Uterus (tissue), 4 donors: ENCODE measurements around the gene HPSE2. TPM values are rescaled to one million over a fixed set of nuclear protein-coding genes. Genes with fewer than 3 reads are reported as not detected.

Experiments used
- DNase-seq, 2 donors: peaks; one replicate each; pipeline ENCODE4 v3.0.0-alpha.2; 2019 to 2020
- H3K27ac ChIP-seq, 2 donors: fragments of 200-600 bp; sonication (generic); 1 replicate in 1 of 2; 2 replicates in 1 of 2; pipeline ENCODE4 v1.5.1; 2016 to 2018
- H3K27me3 ChIP-seq, 2 donors: fragments of 200-600 bp; sonication (generic); one replicate each; pipeline ENCODE4 v1.5.1; 2018 to 2019; ENCODE audit warnings: control low read depth in 1 of 2
- H3K36me3 ChIP-seq, 2 donors: fragments of 200-600 bp; sonication (generic); one replicate each; pipeline ENCODE4 v1.5.1; 2019; ENCODE audit warnings: control low read depth in 1 of 2
- H3K4me1 ChIP-seq, 2 donors: fragments of 200-600 bp; sonication (generic); one replicate each; pipeline ENCODE4 v1.5.1; 2018 to 2019; ENCODE audit warnings: control low read depth in 1 of 2
- H3K4me3 ChIP-seq, 2 donors: fragments of 200-600 bp; sonication (generic); 1 replicate in 1 of 2; 2 replicates in 1 of 2; pipeline ENCODE4 v1.5.1; 2018 to 2019; ENCODE audit warnings: mild to moderate bottlenecking in 1 of 2
- H3K9me3 ChIP-seq, 2 donors: fragments of 200-600 bp; sonication (generic); one replicate each; pipeline ENCODE4 v1.5.1; 2019; ENCODE audit warnings: control low read depth in 1 of 2
- CTCF ChIP-seq, 4 experiments: fragments of 200-600 bp in 2 of 4; fragments of 450-650 bp in 2 of 4; sonication (generic) in 2 of 4; IDR thresholded peaks; one replicate each; pipeline ENCODE4 v1.5.1; 2016 to 2019; ENCODE audit warnings: antibody characterized with exemption in 4 of 4, mild to moderate bottlenecking in 2 of 4, moderate library complexity in 1 of 4
- POLR2A ChIP-seq, 2 donors: fragments of 450-650 bp; IDR thresholded peaks; one replicate each; pipeline ENCODE4 v1.6.1; 2016; ENCODE audit warnings: antibody characterized with exemption in 2 of 2, mild to moderate bottlenecking in 1 of 2, moderate library complexity in 1 of 2
- intact Hi-C: fragments of 100-400 bp; cut with DNase I; formaldehyde crosslinking; loops from one replicate; pipeline ENCODE4 v1.15.1; 2023; ENCODE audit warnings: low total_unique reads
- total RNA-seq, 4 donors: library from RNA; depleted of rRNA in 3 of 4; stranded (reverse); fragments of >200 nt in 3 of 4; gene quantifications; one replicate each; pipeline versions ENCODE4 v1.1.0 to v1.2.4, GENCODE V29; 2014 to 2023
- donor health status: DM: yes; HTN: yes; CAD: no.

HPSE2 gene
- total RNA-seq, 4 donors from 2014 or later: 7.0 to 13.6 (median 7.7) TPM; not detected in 1

DNA sequence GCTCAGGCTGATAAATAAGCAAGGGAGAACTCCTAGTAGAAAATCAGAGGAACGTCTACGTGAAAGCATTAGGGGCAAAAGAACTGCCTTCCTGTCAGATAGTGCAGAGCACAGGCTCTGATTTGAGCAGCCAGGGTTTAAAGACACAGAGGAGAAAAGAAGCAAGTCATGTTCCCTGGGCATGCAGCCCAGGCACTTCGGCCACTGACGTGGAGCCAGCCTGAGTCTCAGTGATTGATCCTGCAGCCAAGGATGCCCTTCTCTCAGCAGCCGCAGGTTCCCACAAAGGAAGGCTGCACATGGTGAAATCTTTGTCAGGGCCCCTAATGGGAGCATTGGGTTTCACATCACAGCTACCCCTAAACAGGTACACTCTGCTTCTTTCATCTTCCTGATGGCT is 627.2 kb downstream of the HPSE2 start:
- no peak for DNase-seq
- Histone ChIP-seq H3K4me3 (no peak overlapping the region), H3K27me3 (no peaks in the 10 kb centered on the region), H3K4me1 (no peaks in the 10 kb centered on the region), H3K27ac (no peak overlapping the region), H3K9me3 (no peaks in the 10 kb centered on the region), H3K36me3 (no peaks in the 10 kb centered on the region)
- TF ChIP-seq CTCF (IDR thresholded peaks at IDR 0.05) (no peak), POLR2A (IDR thresholded peaks at IDR 0.05) (no peak)
- intact Hi-C loops: no loop called here

GRCh38 chr10:98602224-98602623 is 633.4 kb downstream of the HPSE2 start:
- Histone ChIP-seq H3K4me1 (no peaks in the 10 kb centered on the region), H3K36me3 (no peaks in the 10 kb centered on the region), H3K27ac (no peak overlapping the region), H3K9me3 (no peaks in the 10 kb centered on the region), H3K4me3 (no peak overlapping the region), H3K27me3 (no peaks in the 10 kb centered on the region)
- TF ChIP-seq POLR2A (IDR thresholded peaks at IDR 0.05) (no peak), CTCF (IDR thresholded peaks at IDR 0.05) (no peak)
- intact Hi-C loops: no loop called here
- DNase-seq: no peak

GRCh38 chr10:98599032-98599610 is 636.5 kb downstream of the HPSE2 start:
- no peak for DNase-seq
- Histone ChIP-seq H3K4me1 (no peaks in the 10 kb centered on the region), H3K4me3 (no peak overlapping the region), H3K27me3 (no peaks in the 10 kb centered on the region), H3K36me3 (no peaks in the 10 kb centered on the region), H3K27ac (no peak overlapping the region), H3K9me3 (no peaks in the 10 kb centered on the region)
- intact Hi-C loops: no loop called here
- TF ChIP-seq CTCF (IDR thresholded peaks at IDR 0.05) (no peak), POLR2A (IDR thresholded peaks at IDR 0.05) (no peak)

- Histone ChIP-seq H3K27ac (no peak overlapping the region), H3K4me1 (no peaks in the 10 kb centered on the region), H3K9me3 (no peaks in the 10 kb centered on the region), H3K36me3 (no peaks in the 10 kb centered on the region), H3K4me3 (no peak overlapping the region), H3K27me3 (no peaks in the 10 kb centered on the region)
- intact Hi-C loops: no loop called here
- TF ChIP-seq POLR2A (IDR thresholded peaks at IDR 0.05) (no peak), CTCF (IDR thresholded peaks at IDR 0.05) (no peak)
- DNase-seq: no peak
Observed at GRCh38 chr10:98596404-98596803, 639.2 kb downstream of the HPSE2 start.

- no peak for TF ChIP-seq CTCF (IDR thresholded peaks at IDR 0.05)
- TF ChIP-seq POLR2A (IDR thresholded peaks at IDR 0.05): no peak
- H3K27me3 ChIP-seq: no peaks in the 10 kb centered on the region
- intact Hi-C loops: no loop called here
- DNase-seq: no peak
- no peaks in the 10 kb centered on the region for H3K9me3 ChIP-seq
- no peaks in the 10 kb centered on the region for H3K36me3 ChIP-seq
- H3K4me1 ChIP-seq: no peaks in the 10 kb centered on the region
- H3K27ac ChIP-seq: no peak overlapping the region
- H3K4me3 ChIP-seq: no peak overlapping the region
Observed at GRCh38 chr10:98589691-98590090, 646.0 kb downstream of the HPSE2 start.
